HG03469 (cell line): ENCODE results near the gene NQO2.
"Not testable (repeated sequence)": the region's sequence is repeated elsewhere in the genome, so short reads cannot be mapped to it uniquely, and the experiment has no call there.

ENCODE experiments used
- ATAC-seq: cut with Tn5 transposase; IDR thresholded peaks from one replicate; pipeline ENCODE4 v1.9.1; 2021; ENCODE audit warnings: mild to moderate bottlenecking, moderate library complexity, moderate number of reproducible peaks; ENCODE audit not compliant: unreplicated experiment

NQO2 gene

GRCh38 chr6:3036861-3037637 lies 37.4 kb downstream of the NQO2 start:
- ATAC-seq, result no peak

- ATAC-seq, result no peak
These were observed 38.1 kb downstream of the NQO2 start for GRCh38 chr6:3037638-3038365.

GRCh38 chr6:3039384-3039783 lies 39.7 kb downstream of the NQO2 start:
- ATAC-seq, result no peak

GRCh38 chr6:3041147-3041546 lies 41.5 kb downstream of the NQO2 start:
- ATAC-seq, result no peak

- no peak for ATAC-seq
These were observed 41.9 kb downstream of the NQO2 start for GRCh38 chr6:3041606-3042005.

- ATAC-seq, result no peak
These were observed 45.7 kb downstream of the NQO2 start for GRCh38 chr6:3045369-3045768.

- ATAC-seq, result no peak
These were observed 46.1 kb downstream of the NQO2 start for GRCh38 chr6:3045777-3046176.

- no peak for ATAC-seq
These were observed 46.6 kb downstream of the NQO2 start for GRCh38 chr6:3046295-3046694.

GRCh38 chr6:3048009-3048408 lies 48.3 kb downstream of the NQO2 start:
- ATAC-seq, result not testable (repeated sequence)

- no peak for ATAC-seq
These were observed 53.0 kb downstream of the NQO2 start for GRCh38 chr6:3052481-3053230.

- no peak for ATAC-seq
These were observed 53.5 kb downstream of the NQO2 start for GRCh38 chr6:3053231-3053508.

- ATAC-seq, result not testable (repeated sequence)
These were observed 54.8 kb downstream of the NQO2 start for GRCh38 chr6:3054229-3055157.

GRCh38 chr6:3055158-3055499 lies 55.4 kb downstream of the NQO2 start:
- not testable (repeated sequence) for ATAC-seq

GRCh38 chr6:3057063-3057770 lies 57.5 kb downstream of the NQO2 start:
- ATAC-seq, result no peak

- ATAC-seq, result no peak
These were observed 59.3 kb downstream of the NQO2 start for GRCh38 chr6:3058957-3059356.

GRCh38 chr6:3060092-3060491 lies 60.4 kb downstream of the NQO2 start:
- not testable (repeated sequence) for ATAC-seq

- no peak for ATAC-seq
These were observed 61.8 kb downstream of the NQO2 start for GRCh38 chr6:3061501-3061941.

GRCh38 chr6:3063340-3063732 lies 63.6 kb downstream of the NQO2 start:
- not testable (repeated sequence) for ATAC-seq

- peak; percentile 46 for ATAC-seq
These were observed 64.3 kb downstream of the NQO2 start for GRCh38 chr6:3063733-3064700.
